Neuronal stem cell (in vitro differentiated cells): ENCODE measurements around the gene SNRNP35.
A peak's percentile ranks its signal among the peaks of the same experiment; 100 is the strongest.
"Not testable (repeated sequence)": the region's sequence is repeated elsewhere in the genome, so short reads cannot be mapped to it uniquely, and the experiment has no call there.

Source experiments
- DNase-seq: peaks from one replicate; pipeline ENCODE4 v3.0.0-alpha.2; 2013; ENCODE audit warnings: low spot score
- H2AFZ ChIP-seq: one replicate; pipeline ENCODE4 v1.6.1; 2013; ENCODE audit warnings: mild to moderate bottlenecking, low read length, inconsistent platforms
- H2AK5ac ChIP-seq: 2 replicates; pipeline ENCODE4 v1.6.1; 2013; ENCODE audit warnings: low read depth, mild to moderate bottlenecking, inconsistent platforms, low read length, moderate library complexity, mixed read lengths
- H2BK120ac ChIP-seq: 2 replicates; pipeline ENCODE4 v1.6.1; 2013; ENCODE audit warnings: low read depth, mild to moderate bottlenecking, inconsistent platforms, low read length, moderate library complexity, mixed read lengths
- H2BK12ac ChIP-seq: one replicate; pipeline ENCODE4 v1.6.1; 2013; ENCODE audit warnings: low read length, inconsistent platforms
- H2BK15ac ChIP-seq: 2 replicates; pipeline ENCODE4 v1.6.1; 2013; ENCODE audit warnings: mild to moderate bottlenecking, low read length, inconsistent platforms, mixed read lengths
- H2BK5ac ChIP-seq: one replicate; pipeline ENCODE4 v1.6.1; 2013; ENCODE audit warnings: inconsistent platforms, mild to moderate bottlenecking, low read length, moderate library complexity
- H3K14ac ChIP-seq: one replicate; pipeline ENCODE4 v1.6.1; 2013; ENCODE audit warnings: low read length, inconsistent platforms
- H3K18ac ChIP-seq: 2 replicates; pipeline ENCODE4 v1.6.1; 2013; ENCODE audit warnings: low read length, inconsistent platforms
- H3K23ac ChIP-seq: 2 replicates; pipeline ENCODE4 v1.6.1; 2013; ENCODE audit warnings: low read depth, mild to moderate bottlenecking, mixed read lengths, low read length, inconsistent platforms; ENCODE audit not compliant: poor library complexity
- H3K27ac ChIP-seq: replicated peaks from 3 replicates; pipeline ENCODE4 v1.5.1; 2013; ENCODE audit warnings: low read length, inconsistent platforms
- H3K27me3 ChIP-seq, 3 experiments: 2 replicates each; pipeline ENCODE4 v1.6.1; 2013; ENCODE audit warnings: low read length in 3 of 3, mild to moderate bottlenecking in 2 of 3, inconsistent platforms in 1 of 3, low read depth in 1 of 3, mixed read lengths in 1 of 3, moderate library complexity in 1 of 3; ENCODE audit not compliant: control insufficient read depth in 3 of 3, insufficient read depth in 3 of 3
- H3K36me3 ChIP-seq, 2 donors: replicated peaks in 1 of 2; 2 replicates each; pipeline ENCODE4 v1.6.1; 2013; ENCODE audit warnings: low read length in 2 of 2; ENCODE audit not compliant: control insufficient read depth in 2 of 2, insufficient read depth in 2 of 2
- H3K4ac ChIP-seq: 2 replicates; pipeline ENCODE4 v1.6.1; 2013; ENCODE audit warnings: inconsistent platforms, mild to moderate bottlenecking, low read length, moderate library complexity
- H3K4me1 ChIP-seq, 2 donors: 1 replicate in 1 of 2; 2 replicates in 1 of 2; pipeline ENCODE4 v1.6.1; 2013; ENCODE audit warnings: low read length in 2 of 2, low read depth in 1 of 2; ENCODE audit not compliant: control insufficient read depth in 2 of 2, insufficient read depth in 1 of 2
- H3K4me2 ChIP-seq: one replicate; pipeline ENCODE4 v1.6.1; 2013; ENCODE audit warnings: mild to moderate bottlenecking, low read length, inconsistent platforms; ENCODE audit not compliant: insufficient read depth, poor library complexity, severe bottlenecking
- H3K4me3 ChIP-seq, 2 donors: 2 replicates each; pipeline ENCODE4 v1.5.1; 2013; ENCODE audit warnings: low read length in 2 of 2, mild to moderate bottlenecking in 2 of 2, inconsistent platforms in 1 of 2, moderate library complexity in 1 of 2
- H3K79me1 ChIP-seq: one replicate; pipeline ENCODE4 v1.6.1; 2013; ENCODE audit warnings: low read depth, mild to moderate bottlenecking, inconsistent platforms, low read length, moderate library complexity
- H3K9ac ChIP-seq: one replicate; pipeline ENCODE4 v1.6.1; 2013; ENCODE audit warnings: mild to moderate bottlenecking, low read depth, low read length, inconsistent platforms; ENCODE audit not compliant: poor library complexity
- H3K9me3 ChIP-seq, 2 donors: replicated peaks in 1 of 2; 2 replicates each; pipeline versions ENCODE3 to v1.6.1; 2013; ENCODE audit warnings: low read length in 2 of 2, mild to moderate bottlenecking in 2 of 2, inconsistent platforms in 1 of 2, low read depth in 1 of 2, mixed read lengths in 1 of 2, moderate library complexity in 1 of 2; ENCODE audit not compliant: control insufficient read depth in 2 of 2, insufficient read depth in 1 of 2
- H4K8ac ChIP-seq: one replicate; pipeline ENCODE4 v1.6.1; 2013; ENCODE audit warnings: low read depth, mild to moderate bottlenecking, inconsistent platforms, low read length, moderate library complexity
- H4K91ac ChIP-seq: one replicate; pipeline ENCODE4 v1.6.1; 2013; ENCODE audit warnings: low read length, low read depth, mild to moderate bottlenecking, inconsistent platforms; ENCODE audit not compliant: poor library complexity
- WGBS, 2 donors: extraction: QIAGEN DNeasy Blood & Tissue Kit; methylation state at CpG; one replicate each; pipeline ENCODE4 v1.1.7; 2013; ENCODE audit warnings: missing lambda C conversion rate in 2 of 2, mixed read lengths in 1 of 2; ENCODE audit not compliant: insufficient read length in 2 of 2, insufficient replicate concordance in 1 of 2; ENCODE audit errors: extremely low coverage in 2 of 2; 5-methylcytosine and 5-hydroxymethylcytosine counted together

SNRNP35 gene

GRCh38 chr12:123429101-123429500 lies 28.8 kb upstream of the SNRNP35 start:
- not testable (repeated sequence) for H3K36me3 ChIP-seq, H4K8ac ChIP-seq, H3K27ac ChIP-seq, H3K9ac ChIP-seq, H3K4me2 ChIP-seq, H3K4ac ChIP-seq, H3K79me1 ChIP-seq, H3K18ac ChIP-seq, H4K91ac ChIP-seq, H3K4me3 ChIP-seq, H2AFZ ChIP-seq, H3K27me3 ChIP-seq, DNase-seq, H2BK5ac ChIP-seq, H3K4me1 ChIP-seq, H3K9me3 ChIP-seq, H3K23ac ChIP-seq, H2BK15ac ChIP-seq, H3K14ac ChIP-seq, H2BK12ac ChIP-seq, H2AK5ac ChIP-seq, H2BK120ac ChIP-seq
- no CpG with 5 or more reads among the region's 8 CpGs for WGBS, 2 donors

DNA sequence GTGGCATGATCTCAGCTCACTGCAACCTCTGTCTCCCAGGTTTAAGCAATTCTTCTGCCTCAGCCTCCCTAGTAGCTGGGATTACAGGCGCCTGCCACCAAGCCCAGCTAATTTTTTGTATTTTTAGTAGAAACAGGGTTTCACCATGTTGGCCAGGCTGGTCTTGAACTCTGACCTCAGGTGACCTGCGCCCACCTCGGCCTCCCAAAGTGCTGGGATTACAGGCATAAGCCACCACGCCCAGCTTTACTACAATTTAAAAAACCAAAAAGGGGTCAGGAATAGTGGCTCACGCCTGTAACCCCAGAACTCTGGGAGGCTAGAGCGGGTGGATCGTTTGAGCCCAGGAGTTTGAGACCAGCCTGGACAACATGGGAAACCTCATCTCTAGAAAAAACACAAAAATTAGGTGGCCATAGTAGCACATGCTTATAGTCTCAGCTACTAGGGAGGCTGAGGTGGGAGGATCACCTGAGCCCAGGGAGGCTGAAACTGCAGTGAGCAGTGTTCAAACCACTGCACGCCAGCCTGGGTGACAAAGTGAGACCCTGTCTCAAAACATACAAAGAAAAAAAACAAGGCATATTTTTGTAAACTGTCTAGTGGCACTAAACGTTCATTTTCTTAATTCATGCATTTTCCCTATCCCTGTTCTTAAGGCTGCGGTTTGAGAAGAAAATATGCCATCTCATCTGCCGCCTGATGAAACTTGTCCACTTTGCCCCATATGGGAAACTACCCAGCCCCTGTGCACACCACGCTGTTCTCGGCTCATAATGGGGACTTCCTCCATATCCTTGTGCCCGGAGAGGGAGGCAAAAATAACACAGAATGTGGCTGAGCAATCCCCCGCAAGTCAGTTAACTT lies 25.8 kb upstream of the SNRNP35 start:
- not testable (repeated sequence) for H2AFZ ChIP-seq, H3K79me1 ChIP-seq, H3K4me2 ChIP-seq, H3K27ac ChIP-seq, DNase-seq, H2BK12ac ChIP-seq, H3K4me1 ChIP-seq, H2AK5ac ChIP-seq, H3K9ac ChIP-seq, H4K8ac ChIP-seq, H3K14ac ChIP-seq, H3K4me3 ChIP-seq, H3K23ac ChIP-seq, H3K18ac ChIP-seq, H4K91ac ChIP-seq, H2BK15ac ChIP-seq, H2BK120ac ChIP-seq, H3K9me3 ChIP-seq, H2BK5ac ChIP-seq, H3K27me3 ChIP-seq, H3K4ac ChIP-seq, H3K36me3 ChIP-seq
- no CpG with 5 or more reads among the region's 15 CpGs for WGBS, 2 donors

DNA sequence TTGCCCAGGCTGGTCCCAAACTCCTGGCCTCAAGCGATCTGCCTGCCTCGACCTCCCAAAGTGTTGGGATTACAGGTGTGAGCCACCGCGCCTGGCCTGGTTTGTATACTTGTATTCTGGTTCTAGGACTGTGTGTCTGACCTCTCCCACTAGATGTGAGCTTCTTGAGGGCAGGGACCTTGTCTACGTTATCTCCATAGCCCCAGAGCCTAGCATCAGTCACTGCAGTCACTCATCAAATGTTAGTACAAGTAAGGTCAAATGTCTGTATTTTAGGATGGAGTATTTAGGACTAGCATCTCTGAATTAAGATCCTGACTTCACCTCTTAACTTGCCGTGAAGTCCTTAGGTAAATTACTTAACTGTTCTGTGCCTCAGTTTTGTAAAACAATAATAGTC lies 24.3 kb upstream of the SNRNP35 start:
- no peaks in the 10 kb centered on the region for H3K79me1 ChIP-seq
- no peak overlapping the region for H3K18ac ChIP-seq
- H2BK120ac ChIP-seq, result no peak overlapping the region
- no peak overlapping the region for H3K4ac ChIP-seq
- H4K91ac ChIP-seq, result no peak overlapping the region
- no peak overlapping the region for H2AFZ ChIP-seq
- H3K27ac ChIP-seq, result no peak overlapping the region
- no peak overlapping the region for H3K9ac ChIP-seq
- peaks cover 0 to 11% (median 0%) of the 10 kb centered on the region in 3 experiments for H3K27me3 ChIP-seq
- H2BK5ac ChIP-seq, result no peak overlapping the region
- no peaks in the 10 kb centered on the region for H3K9me3 ChIP-seq
- no peak overlapping the region for H2BK12ac ChIP-seq
- H4K8ac ChIP-seq, result no peak overlapping the region
- no peak overlapping the region for H2AK5ac ChIP-seq
- H3K4me3 ChIP-seq, result no peak overlapping the region
- no peak overlapping the region for H3K14ac ChIP-seq
- peaks cover 0 to 6% of the 10 kb centered on the region in 2 donors for H3K4me1 ChIP-seq
- DNase-seq, result no peak
- H3K23ac ChIP-seq, result no peak overlapping the region
- H3K36me3 ChIP-seq, result peaks cover 0 to 3% of the 10 kb centered on the region in 2 donors
- H3K4me2 ChIP-seq, result no peak overlapping the region
- no peak overlapping the region for H2BK15ac ChIP-seq
- no CpG with 5 or more reads among the region's 6 CpGs for WGBS, 2 donors

GRCh38 chr12:123435636-123436016 lies 22.3 kb upstream of the SNRNP35 start:
- Histone ChIP-seq H2BK5ac (no peak overlapping the region), H3K27ac (no peak overlapping the region), H3K4me2 (peak overlapping the region; percentile 97), H2BK12ac (no peak overlapping the region), H3K27me3 (peaks cover 0 to 11% (median 0%) of the 10 kb centered on the region in 3 experiments), H2AK5ac (no peak overlapping the region), H4K91ac (no peak overlapping the region), H3K4me1 (peaks cover 0 to 6% of the 10 kb centered on the region in 2 donors), H2AFZ (peak overlapping the region; percentile 100), H3K9me3 (no peaks in the 10 kb centered on the region), H3K4ac (no peak overlapping the region), H3K14ac (no peak overlapping the region), H2BK15ac (no peak overlapping the region), H3K18ac (no peak overlapping the region), H3K79me1 (no peaks in the 10 kb centered on the region), H3K36me3 (no peaks in the 10 kb centered on the region), H2BK120ac (no peak overlapping the region), H3K4me3 (peak overlapping the region; percentile 84 to 95), H3K9ac (no peak overlapping the region), H4K8ac (no peak overlapping the region), H3K23ac (no peak overlapping the region)
- WGBS, 2 donors, result no CpG with 5 or more reads among the region's 5 CpGs
- DNase-seq, result no peak
